Measurements from ENCODE around the gene TMC6. TPM values are rescaled to one million over a fixed set of nuclear protein-coding genes. Genes with fewer than 3 reads are reported as not detected.
A peak's percentile ranks its signal among the peaks of the same experiment; 100 is the strongest.

TMC6 gene
- total and polyA plus RNA-seq, 2 of the 13 experiments (the other 11 are each of a cell fraction or from before 2014, with no cell fraction given), result 48.4 to 99.1 TPM

- TF ChIP-seq ZBTB40 (IDR thresholded peaks at IDR 0.05), result no peak
- TF ChIP-seq ZBTB40 (CRISPR knock-in tag; IDR thresholded peaks at IDR 0.05), result no peak
- TF ChIP-seq TBP (CRISPR knock-in tag; IDR thresholded peaks at IDR 0.05), result no peak
- no peak for TF ChIP-seq FOXO1 (CRISPR knock-in tag; IDR thresholded peaks at IDR 0.05)
- no peak for TF ChIP-seq ZNF383 (CRISPR knock-in tag; IDR thresholded peaks at IDR 0.05; ENCODE audit: borderline replicate concordance)
- peak; percentile 94 for TF ChIP-seq ZNF501 (CRISPR knock-in tag; IDR thresholded peaks at IDR 0.05)
- TF ChIP-seq FOXP4 (CRISPR knock-in tag; IDR thresholded peaks at IDR 0.05), result peak; percentile 68
- TF ChIP-seq ZNF7 (CRISPR knock-in tag; IDR thresholded peaks at IDR 0.05), result no peak
- TF ChIP-seq ZNF775 (CRISPR knock-in tag; IDR thresholded peaks at IDR 0.05; ENCODE audit: borderline replicate concordance), result no peak
- TF ChIP-seq ZNF780A (CRISPR knock-in tag; IDR thresholded peaks at IDR 0.05), result no peak
- TF ChIP-seq ZBTB44 (CRISPR knock-in tag; IDR thresholded peaks at IDR 0.05), result 0 out of 2 replicates have a peak, but pooled peaks have one; percentile 56
- TF ChIP-seq ZNF839 (CRISPR knock-in tag; IDR thresholded peaks at IDR 0.05; ENCODE audit: borderline replicate concordance), result no peak
- TF ChIP-seq HIC2 (CRISPR knock-in tag; IDR thresholded peaks at IDR 0.05; ENCODE audit: low read depth), result peak; percentile 62
- no peak for TF ChIP-seq ARNT (IDR thresholded peaks at IDR 0.05)
These were observed 1.2 kb downstream of the TMC6 start (continued) for GRCh38 chr17:78127239-78127887.

Data from HepG2 (cell line).